HEK293T (cell line): ENCODE results near the gene KCNMB3.

Experiments used
- ELF4 ChIP-seq: fragments of 450-650 bp; IDR thresholded peaks from 2 replicates; pipeline ENCODE4 v1.6.1; 2017; ENCODE audit warnings: antibody characterized with exemption
- PKNOX1 ChIP-seq: fragments of 450-650 bp; IDR thresholded peaks from 2 replicates; pipeline ENCODE4 v1.6.1; 2016
- TARDBP ChIP-seq: fragments of 450-650 bp; IDR thresholded peaks from 2 replicates; pipeline ENCODE4 v1.6.1; 2016
- ZNF384 ChIP-seq: fragments of 450-650 bp; IDR thresholded peaks from 2 replicates; pipeline ENCODE4 v1.6.1; 2016

DNA sequence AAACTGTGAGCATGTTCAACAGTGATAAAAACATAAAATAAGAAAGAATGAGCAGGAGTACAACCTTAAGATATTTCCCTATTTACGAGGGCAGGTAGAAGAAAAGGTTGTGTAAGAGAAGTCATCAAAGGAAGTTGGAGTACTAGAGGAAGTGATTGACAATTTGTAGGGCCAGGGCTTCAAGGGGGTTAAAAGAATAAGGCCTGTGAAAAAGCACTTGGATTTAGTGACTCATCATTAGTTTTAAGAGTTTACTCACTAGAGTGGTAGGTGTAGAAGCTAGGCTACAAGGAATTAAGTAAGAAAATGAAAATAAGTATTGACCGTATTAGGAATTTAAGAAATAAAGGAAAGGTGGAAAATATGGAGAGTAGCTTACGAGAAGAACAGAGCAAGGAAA lies 23.6 kb downstream of the KCNMB3 start:
- TF ChIP-seq TARDBP: no peak
- no peak for TF ChIP-seq ELF4
- TF ChIP-seq ZNF384: no peak
- TF ChIP-seq PKNOX1: no peak
